OCI-LY3 (cell line): ENCODE measurements around the gene HERPUD1.

Experiments
- H2AFZ ChIP-seq: fragments of 200-600, 300-600 bp; shearing (Covaris generic); 2 replicates; pipeline ENCODE4 v1.6.0; 2014; ENCODE audit warnings: antibody characterized with exemption, low read depth, low read length
- H3K27ac ChIP-seq: fragments of 200-600, 300-600 bp; sonication (generic); 2 replicates; pipeline ENCODE4 v1.5.1; 2014; ENCODE audit warnings: mild to moderate bottlenecking, low read length, moderate library complexity, mixed read lengths
- H3K27me3 ChIP-seq: fragments of 200-600, 300-600 bp; sonication (generic); 2 replicates; pipeline ENCODE4 v1.6.1; 2014; ENCODE audit warnings: low read depth, low read length, mixed read lengths
- H3K36me3 ChIP-seq: fragments of 200-600, 300-600 bp; sonication (generic); replicated peaks from 2 replicates; pipeline ENCODE3; 2014; ENCODE audit warnings: low read depth, low read length, mixed read lengths
- H3K4me1 ChIP-seq: fragments of 300-600, 200-600 bp; sonication (generic); 2 replicates; pipeline ENCODE4 v1.6.1; 2014; ENCODE audit warnings: low read length, mixed read lengths
- H3K4me2 ChIP-seq: fragments of 200-600, 300-600 bp; sonication (generic); 2 replicates; pipeline ENCODE4 v1.6.1; 2014; ENCODE audit warnings: low read length, mixed read lengths
- H3K4me3 ChIP-seq: fragments of 300-600, 200-600 bp; sonication (generic); 2 replicates; pipeline ENCODE4 v1.5.1; 2014; ENCODE audit warnings: antibody characterized with exemption, mild to moderate bottlenecking, low read length, moderate library complexity
- H3K79me2 ChIP-seq: fragments of 300-600, 200-600 bp; shearing (Covaris generic); 2 replicates; pipeline ENCODE4 v1.6.1; 2014; ENCODE audit warnings: mild to moderate bottlenecking, low read length, mixed read lengths
- H3K9ac ChIP-seq: fragments of 300-600, 200-600 bp; shearing (Covaris generic); 2 replicates; pipeline ENCODE4 v1.6.0; 2014; ENCODE audit warnings: mild to moderate bottlenecking, low read length, moderate library complexity
- H3K9me3 ChIP-seq: fragments of 200-600, 300-600 bp; shearing (Covaris generic); 2 replicates; pipeline ENCODE4 v1.6.1; 2014; ENCODE audit warnings: low read length, mixed read lengths; ENCODE audit not compliant: insufficient read depth
- H4K20me1 ChIP-seq: fragments of 200-600, 300-600 bp; sonication (generic); 2 replicates; pipeline ENCODE4 v1.6.1; 2016; ENCODE audit warnings: low read length, mixed read lengths; ENCODE audit not compliant: insufficient read depth
- CTCF ChIP-seq: fragments of 200-600, 300-600 bp; sonication (generic); IDR thresholded peaks from 2 replicates; pipeline ENCODE4 v1.5.1; 2014; ENCODE audit warnings: antibody characterized with exemption, low read length, low read depth
- EZH2phosphoT487 ChIP-seq: fragments of 200-600 bp; shearing (Covaris generic); IDR thresholded peaks from 2 replicates; pipeline ENCODE4 v1.6.1; 2018; ENCODE audit warnings: antibody characterized with exemption, mixed run types, low read depth

Gene HERPUD1

GRCh38 chr16:56927471-56927870 is 4.5 kb upstream of the HERPUD1 start:
- H3K36me3 ChIP-seq: peaks cover under 1% of the 10 kb centered on the region
- H3K27me3 ChIP-seq: no peaks in the 10 kb centered on the region
- H3K79me2 ChIP-seq: peaks cover 5% of the 10 kb centered on the region
- H3K27ac ChIP-seq: no peak overlapping the region
- H2AFZ ChIP-seq: no peak overlapping the region
- H3K4me1 ChIP-seq: peaks cover 26% of the 10 kb centered on the region
- peaks cover under 1% of the 10 kb centered on the region; the same call in 1 of the 2 replicates for H4K20me1 ChIP-seq
- no peak overlapping the region for H3K4me3 ChIP-seq
- H3K9ac ChIP-seq: no peak overlapping the region
- no peak overlapping the region for H3K4me2 ChIP-seq
- TF ChIP-seq CTCF (no peak), EZH2phosphoT487 (no peak)
- no peaks in the 10 kb centered on the region for H3K9me3 ChIP-seq

- Histone ChIP-seq H3K9ac (peak overlapping the region; percentile 76; the same call in 1 of the 2 replicates), H3K4me2 (peak overlapping the region; percentile 97), H2AFZ (no peak overlapping the region), H3K36me3 (peaks cover 21% of the 10 kb centered on the region), H3K27me3 (no peaks in the 10 kb centered on the region), H3K27ac (peak overlapping the region; percentile 92; the same call in 1 of the 2 replicates), H3K9me3 (no peaks in the 10 kb centered on the region), H3K4me3 (no peak overlapping the region), H3K4me1 (peaks cover 32% of the 10 kb centered on the region), H4K20me1 (peaks cover 22% of the 10 kb centered on the region), H3K79me2 (peaks cover 27% of the 10 kb centered on the region)
- no peak for TF ChIP-seq CTCF
- no peak for TF ChIP-seq EZH2phosphoT487
Observed at GRCh38 chr16:56929639-56930038, 2.3 kb upstream of the HERPUD1 start.

- H3K9me3 ChIP-seq: no peaks in the 10 kb centered on the region
- H3K4me1 ChIP-seq: peaks cover 42% of the 10 kb centered on the region
- H3K79me2 ChIP-seq: peaks cover 37% of the 10 kb centered on the region
- H2AFZ ChIP-seq: peak overlapping the region; percentile 19; the same call in 1 of the 2 replicates
- peak overlapping the region; percentile 92 for H3K27ac ChIP-seq
- H4K20me1 ChIP-seq: peaks cover 33% of the 10 kb centered on the region
- peaks cover 31% of the 10 kb centered on the region for H3K36me3 ChIP-seq
- peak overlapping the region; percentile 76 for H3K9ac ChIP-seq
- TF ChIP-seq CTCF (no peak), EZH2phosphoT487 (no peak)
- peak overlapping the region; percentile 97 for H3K4me2 ChIP-seq
- H3K4me3 ChIP-seq: peak overlapping the region; percentile 94
- no peaks in the 10 kb centered on the region for H3K27me3 ChIP-seq
Observed at GRCh38 chr16:56930486-56931270, 1.3 kb upstream of the HERPUD1 start.

- Histone ChIP-seq H3K79me2 (peaks cover 44% of the 10 kb centered on the region), H3K4me1 (peaks cover 49% of the 10 kb centered on the region), H3K36me3 (peaks cover 38% of the 10 kb centered on the region), H3K4me2 (peak overlapping the region; percentile 97), H3K9me3 (no peaks in the 10 kb centered on the region), H2AFZ (0 out of 2 replicates have a peak overlapping the region, but pooled peaks have one; percentile 26), H3K9ac (peak overlapping the region; percentile 76), H3K27ac (peak overlapping the region; percentile 92), H3K4me3 (peak overlapping the region; percentile 94), H3K27me3 (no peaks in the 10 kb centered on the region), H4K20me1 (peaks cover 40% of the 10 kb centered on the region)
- no peak for TF ChIP-seq EZH2phosphoT487
- no peak for TF ChIP-seq CTCF
Observed at GRCh38 chr16:56931271-56931891, 561 bp upstream of the HERPUD1 start.
